Lung (tissue), 12 donors: ENCODE data around the gene CNKSR3. TPM values are rescaled to one million over a fixed set of nuclear protein-coding genes. Genes with fewer than 3 reads are reported as not detected.

Experiments
- ATAC-seq: fragments of 200-7000 bp; cut with Tn5 transposase; one replicate; pipeline ENCODE4 v1.9.1; 2020; ENCODE audit warnings: moderate number of reproducible peaks; ENCODE audit not compliant: insufficient read depth, low FRiP score
- DNase-seq, 3 donors: peaks; one replicate each; pipeline ENCODE4 v3.0.0-alpha.2; 2013 to 2017
- H3K27ac ChIP-seq, 2 donors: one replicate each; pipeline ENCODE4 v1.5.1; 2013; ENCODE audit warnings: mild to moderate bottlenecking in 2 of 2, moderate library complexity in 2 of 2, control low read depth in 1 of 2, inconsistent platforms in 1 of 2, low read depth in 1 of 2, low read length in 1 of 2
- H3K27me3 ChIP-seq, 3 donors: one replicate each; pipeline ENCODE4 v1.5.1; 2013; ENCODE audit warnings: low read length in 2 of 3; ENCODE audit not compliant: control insufficient read depth in 3 of 3, insufficient read depth in 3 of 3
- H3K36me3 ChIP-seq, 4 donors: one replicate each; pipeline ENCODE4 v1.5.1; 2013; ENCODE audit warnings: low read length in 4 of 4, mild to moderate bottlenecking in 1 of 4, moderate library complexity in 1 of 4; ENCODE audit not compliant: control insufficient read depth in 4 of 4, insufficient read depth in 4 of 4
- H3K4me1 ChIP-seq, 5 donors: one replicate each; pipeline ENCODE4 v1.5.1; 2013; ENCODE audit warnings: low read length in 5 of 5, mild to moderate bottlenecking in 2 of 5, moderate library complexity in 1 of 5; ENCODE audit not compliant: control insufficient read depth in 5 of 5, insufficient read depth in 5 of 5
- H3K4me3 ChIP-seq: one replicate; pipeline ENCODE4 v1.5.1; 2013; ENCODE audit warnings: mild to moderate bottlenecking, control low read depth, moderate library complexity
- H3K9ac ChIP-seq, 2 donors: one replicate each; pipeline ENCODE4 v1.5.1; 2013; ENCODE audit warnings: low read length in 2 of 2, control low read depth in 1 of 2; ENCODE audit not compliant: insufficient read depth in 1 of 2
- H3K9me3 ChIP-seq, 4 donors: one replicate each; pipeline ENCODE4 v1.5.1; 2013; ENCODE audit warnings: low read length in 3 of 4, mild to moderate bottlenecking in 1 of 4, moderate library complexity in 1 of 4; ENCODE audit not compliant: control insufficient read depth in 4 of 4, insufficient read depth in 3 of 4
- WGBS, 2 donors: extraction: QIAGEN DNeasy Blood & Tissue Kit; methylation state at CpG; one replicate each; pipeline ENCODE4 v1.1.7; 2013; 5-methylcytosine and 5-hydroxymethylcytosine counted together
- polyA plus RNA-seq, 2 donors: library from polyadenylated mRNA; stranded (reverse); fragments of 200-250 nt; gene quantifications; one replicate each; pipeline ENCODE4 v1.2.1, GENCODE V29; 2013
- total RNA-seq, 2 donors: library from RNA; depleted of rRNA in 1 of 2; stranded (reverse); fragments of >200 nt in 1 of 2; gene quantifications; one replicate each; pipeline ENCODE4 v1.2.1, GENCODE V29; 2014 to 2021
- TF ChIP-seq, protein P1 (sequence below): IDR thresholded peaks from 2 replicates; pipeline ENCODE4 v1.5.1; 2012; ENCODE audit warnings: mild to moderate bottlenecking; ENCODE audit errors: control extremely low read depth, extremely low read depth
- donor health status: control.
- donor health status: control.
- donor health status: Bipolar disorder and iron deficiency.
- donor health status: healthy.
- donor health status: DM: yes; HTN: yes; CAD: no.

CNKSR3 gene
- total and polyA plus RNA-seq, 4 donors: 3.5 to 23.9 (median 13.7) TPM

DNA sequence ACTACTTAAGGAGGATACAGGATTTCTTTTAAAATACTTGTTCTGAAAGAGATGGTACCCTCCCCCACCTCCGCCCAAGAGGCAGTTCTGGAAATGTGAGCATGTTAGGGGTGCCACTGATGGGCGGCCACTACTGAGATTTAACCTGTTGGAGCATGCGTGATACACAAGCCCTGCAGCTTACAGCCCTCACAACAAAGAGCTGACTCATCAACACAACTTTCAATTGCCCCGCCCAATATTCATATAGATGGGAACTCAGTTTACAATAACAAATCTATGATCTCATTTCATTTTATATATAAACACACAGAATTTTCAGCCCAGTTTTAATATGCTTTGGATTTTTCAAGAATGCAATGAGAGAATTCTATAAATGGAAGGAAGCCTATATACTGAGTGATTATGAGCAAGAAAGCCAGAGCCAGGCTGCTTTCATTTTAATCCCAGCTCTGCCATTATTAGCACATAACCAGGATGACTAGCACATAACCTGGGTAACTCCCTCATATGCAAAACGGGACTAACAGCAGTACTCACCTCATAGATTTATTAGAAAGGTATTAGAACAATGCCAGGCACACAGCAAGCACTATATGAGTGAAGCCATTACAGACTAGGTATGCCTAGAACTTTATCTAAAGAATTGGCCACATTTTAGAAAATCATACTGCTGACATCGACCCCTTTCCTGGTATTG, 108.3 kb downstream of the CNKSR3 start:
- Histone ChIP-seq H3K9me3 (no peaks in the 10 kb centered on the region), H3K9ac (no peak overlapping the region), H3K36me3 (peaks cover 4 to 12% (median 7%) of the 10 kb centered on the region in 4 donors), H3K4me3 (no peak overlapping the region), H3K27me3 (no peaks in the 10 kb centered on the region), H3K27ac (no peak overlapping the region), H3K4me1 (peaks cover 0 to 3% (median 0%) of the 10 kb centered on the region in 5 donors)
- DNase-seq: no peak
- ATAC-seq: no peak
- 95 to 96% methylated on average over 6 of the region's 6 CpGs for WGBS, 2 donors
- TF ChIP-seq, protein P1, sequence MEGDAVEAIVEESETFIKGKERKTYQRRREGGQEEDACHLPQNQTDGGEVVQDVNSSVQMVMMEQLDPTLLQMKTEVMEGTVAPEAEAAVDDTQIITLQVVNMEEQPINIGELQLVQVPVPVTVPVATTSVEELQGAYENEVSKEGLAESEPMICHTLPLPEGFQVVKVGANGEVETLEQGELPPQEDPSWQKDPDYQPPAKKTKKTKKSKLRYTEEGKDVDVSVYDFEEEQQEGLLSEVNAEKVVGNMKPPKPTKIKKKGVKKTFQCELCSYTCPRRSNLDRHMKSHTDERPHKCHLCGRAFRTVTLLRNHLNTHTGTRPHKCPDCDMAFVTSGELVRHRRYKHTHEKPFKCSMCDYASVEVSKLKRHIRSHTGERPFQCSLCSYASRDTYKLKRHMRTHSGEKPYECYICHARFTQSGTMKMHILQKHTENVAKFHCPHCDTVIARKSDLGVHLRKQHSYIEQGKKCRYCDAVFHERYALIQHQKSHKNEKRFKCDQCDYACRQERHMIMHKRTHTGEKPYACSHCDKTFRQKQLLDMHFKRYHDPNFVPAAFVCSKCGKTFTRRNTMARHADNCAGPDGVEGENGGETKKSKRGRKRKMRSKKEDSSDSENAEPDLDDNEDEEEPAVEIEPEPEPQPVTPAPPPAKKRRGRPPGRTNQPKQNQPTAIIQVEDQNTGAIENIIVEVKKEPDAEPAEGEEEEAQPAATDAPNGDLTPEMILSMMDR: no peak

- TF ChIP-seq, protein P1: no peak
- peaks cover 0 to 3% (median 0%) of the 10 kb centered on the region in 5 donors for H3K4me1 ChIP-seq
- no peaks in the 10 kb centered on the region for H3K9me3 ChIP-seq
- H3K27ac ChIP-seq: no peak overlapping the region
- ATAC-seq (no peak), DNase-seq (no peak)
- no peaks in the 10 kb centered on the region for H3K27me3 ChIP-seq
- 83 to 89% methylated on average over 5 of the region's 5 CpGs for WGBS, 2 donors
- H3K4me3 ChIP-seq: no peak overlapping the region
- peaks cover 0 to 4% (median 2%) of the 10 kb centered on the region in 4 donors for H3K36me3 ChIP-seq
- no peak overlapping the region for H3K9ac ChIP-seq
These were observed 111.4 kb downstream of the CNKSR3 start for GRCh38 chr6:154399097-154399496.

DNA sequence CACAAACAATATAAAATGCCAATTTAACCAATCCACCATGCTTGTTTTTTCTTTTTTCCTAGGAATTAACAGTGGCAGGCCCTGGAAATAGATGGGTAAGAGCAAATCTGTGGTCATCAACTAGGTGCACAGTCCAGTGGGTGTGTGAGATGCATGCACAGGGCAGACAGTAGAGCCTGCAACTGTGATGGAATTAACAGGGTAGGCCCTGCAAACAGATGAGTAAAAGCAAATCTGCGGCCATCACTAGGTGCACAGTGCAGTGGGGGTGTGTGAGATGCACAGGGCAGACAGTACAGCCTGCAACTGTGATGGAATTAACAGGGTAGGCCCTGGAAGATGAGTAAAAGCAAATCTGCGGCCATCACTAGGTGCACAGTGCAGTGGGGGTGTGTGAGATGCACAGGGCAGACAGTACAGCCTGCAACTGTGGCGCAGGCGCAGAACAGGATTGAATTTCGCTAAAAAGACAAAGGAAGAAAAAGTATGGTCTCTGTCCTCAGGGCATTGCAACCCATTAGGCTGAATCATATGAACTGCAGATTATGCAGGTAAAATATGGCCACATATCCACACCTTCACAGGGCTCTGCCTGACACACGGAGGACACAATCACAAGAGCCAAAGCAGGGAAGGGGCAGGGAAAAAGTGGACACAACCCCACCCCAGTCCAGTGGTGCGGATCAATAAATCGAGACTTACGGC, 112.8 kb downstream of the CNKSR3 start:
- Histone ChIP-seq H3K27ac (no peak overlapping the region), H3K4me1 (no peaks in the 10 kb centered on the region), H3K4me3 (no peak overlapping the region), H3K9me3 (no peaks in the 10 kb centered on the region), H3K36me3 (peaks cover 0 to 4% (median 2%) of the 10 kb centered on the region in 4 donors), H3K27me3 (no peaks in the 10 kb centered on the region), H3K9ac (no peak overlapping the region)
- DNase-seq (no peak), ATAC-seq (no peak)
- TF ChIP-seq, protein P1: no peak
- WGBS, 2 donors: 91 to 98% methylated on average over 9 of the region's 9 CpGs
